ENCODE data around the gene PTPRG. TPM values are rescaled to one million over a fixed set of nuclear protein-coding genes. Genes with fewer than 3 reads are reported as not detected.

Gene PTPRG
- total RNA-seq, 2 experiments from 2014 or later: 0.10 TPM; not detected in 1

DNA sequence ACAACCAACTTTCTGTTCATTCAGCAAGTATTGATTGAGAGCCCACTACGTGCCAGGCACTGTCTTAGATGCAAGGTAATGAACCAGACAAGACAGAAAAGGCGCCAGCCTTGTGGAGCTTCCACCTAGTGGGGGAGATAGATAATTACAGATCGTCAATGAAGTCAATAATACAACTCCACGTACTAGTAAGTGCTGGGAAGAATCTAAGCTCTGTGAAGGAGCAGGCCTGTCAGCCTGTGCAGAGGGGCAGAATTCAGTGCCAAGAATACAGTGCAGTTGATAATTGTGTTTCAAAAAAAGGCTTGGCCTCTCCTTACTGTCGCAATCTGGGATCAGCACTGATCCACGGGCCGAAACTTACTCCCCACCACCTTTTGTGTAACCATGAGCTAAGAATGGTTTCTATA is 625.7 kb downstream of the PTPRG start:
- ChIA-PET CTCF (interaction anchor here (0.6 to 4.3 kb wide), 6 partner anchors 10 to 1371 kb away, joined by 3 to 34 read pairs (median 4); no protein-coding TSS in a partner anchor), POLR2A (no interaction called here)
- intact Hi-C loops (cut with micrococcal nuclease): loop anchor here (10.0 kb wide), 1 partner anchor 802 kb away; no protein-coding TSS in a partner anchor
- peaks cover 4% of the 10 kb centered on the region for H3K4me1 Mint-ChIP-seq (ENCODE audit: low read depth)
- H3K4me3 Mint-ChIP-seq: no peak overlapping the region
- no peak overlapping the region for H3K27ac Mint-ChIP-seq
- peaks cover 5% of the 10 kb centered on the region for H3K27me3 Mint-ChIP-seq
- DNase-seq: no peak
- no peaks in the 10 kb centered on the region for H3K36me3 Mint-ChIP-seq
- no peaks in the 10 kb centered on the region for H3K9me3 Mint-ChIP-seq

DNA sequence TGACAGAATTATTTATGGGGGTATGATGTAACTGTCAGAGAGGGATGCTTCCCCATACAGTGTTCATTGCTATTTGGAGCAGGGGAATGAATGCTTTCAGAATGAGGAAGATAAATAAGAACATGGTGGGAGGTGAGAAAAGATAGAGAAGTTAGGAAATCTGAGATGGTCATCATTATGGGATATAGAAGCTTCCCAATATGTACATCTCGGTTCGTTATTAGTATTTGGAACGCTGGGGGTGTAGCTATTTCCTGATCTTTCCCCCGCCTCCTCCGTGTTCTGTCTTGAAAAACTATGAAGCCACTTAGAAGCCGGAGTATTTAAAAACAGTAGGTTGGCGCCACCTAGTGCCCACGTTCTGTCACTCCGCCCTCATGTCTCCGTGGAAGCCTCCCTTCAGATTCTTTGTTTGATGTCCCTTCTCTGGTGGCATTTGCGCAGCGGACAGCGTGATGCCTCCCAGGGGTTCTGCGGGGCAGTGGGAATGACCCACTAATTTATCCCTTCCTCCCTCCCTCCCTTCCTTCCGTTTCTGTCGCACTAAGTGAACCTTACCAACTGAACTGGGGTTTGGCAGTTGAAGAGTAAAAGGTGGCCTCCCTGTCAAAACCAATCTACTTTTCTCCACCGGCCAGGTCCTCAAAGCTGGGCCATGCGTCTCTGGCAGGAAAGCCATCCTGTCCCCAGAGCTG is 627.5 kb downstream of the PTPRG start:
- Mint-ChIP-seq H3K4me3 (no peak overlapping the region), H3K9me3 (no peaks in the 10 kb centered on the region), H3K36me3 (no peaks in the 10 kb centered on the region), H3K4me1 (ENCODE audit: low read depth) (peaks cover 4% of the 10 kb centered on the region), H3K27me3 (peaks cover 5% of the 10 kb centered on the region), H3K27ac (no peak overlapping the region)
- peak; percentile 73 for DNase-seq
- CTCF ChIA-PET: interaction anchor here (0.7 to 4.3 kb wide), 10 partner anchors 8 to 807 kb away, joined by 3 to 34 read pairs (median 4); no protein-coding TSS in a partner anchor
- POLR2A ChIA-PET: no interaction called here
- intact Hi-C loops (cut with micrococcal nuclease): loop anchor here (10.0 kb wide), 1 partner anchor 804 kb away; no protein-coding TSS in a partner anchor

DNA sequence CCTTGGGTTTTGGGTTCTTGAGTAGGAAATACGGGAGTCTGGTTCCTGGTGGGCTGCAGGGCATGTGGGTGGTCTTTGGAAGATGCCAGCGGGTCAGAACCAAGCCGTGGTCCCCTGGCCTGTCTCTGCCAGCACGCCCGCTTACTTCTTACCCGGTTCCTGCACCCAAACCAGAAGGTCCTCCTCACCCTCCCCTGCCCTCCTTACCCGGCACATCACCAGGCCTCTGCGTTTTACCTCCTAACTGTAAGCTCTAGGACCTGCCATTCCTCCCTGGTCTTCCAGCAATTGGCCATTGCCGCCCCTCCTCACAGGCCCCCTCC is 628.0 kb downstream of the PTPRG start:
- Mint-ChIP-seq H3K27ac (no peak overlapping the region), H3K4me1 (ENCODE audit: low read depth) (peaks cover 4% of the 10 kb centered on the region), H3K36me3 (no peaks in the 10 kb centered on the region), H3K27me3 (peaks cover 4% of the 10 kb centered on the region), H3K9me3 (no peaks in the 10 kb centered on the region), H3K4me3 (no peak overlapping the region)
- ChIA-PET CTCF (interaction anchor here (1.0 to 4.3 kb wide), 5 partner anchors 9 to 807 kb away, joined by 3 to 34 read pairs (median 7); no protein-coding TSS in a partner anchor), POLR2A (no interaction called here)
- no peak for DNase-seq
- intact Hi-C loops (cut with micrococcal nuclease): loop anchor here (10.0 kb wide), 1 partner anchor 805 kb away; no protein-coding TSS in a partner anchor

DNA sequence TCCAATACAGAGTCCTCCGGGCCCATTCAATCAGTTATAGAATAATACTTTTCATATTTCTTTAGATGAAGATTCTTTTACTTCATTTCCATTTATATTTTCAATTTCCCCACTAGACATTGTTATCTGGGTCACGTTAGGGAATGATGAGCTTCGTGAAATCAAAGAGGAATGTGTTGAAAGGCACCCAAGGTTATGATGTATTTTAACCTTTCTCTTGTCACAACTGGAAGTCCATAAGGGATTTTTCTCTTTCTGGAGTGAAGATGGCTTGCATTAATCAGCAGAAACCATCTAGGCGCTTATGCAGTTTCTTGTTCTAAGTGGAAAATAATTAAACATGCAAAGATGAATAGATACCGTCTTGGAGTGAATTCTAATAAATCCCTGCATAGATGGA is 631.5 kb downstream of the PTPRG start:
- ChIA-PET CTCF (interaction anchor here (0.6 kb wide), 1 partner anchor 20 kb away, joined by 3 read pairs; no protein-coding TSS in a partner anchor), POLR2A (no interaction called here)
- H3K27ac Mint-ChIP-seq: no peak overlapping the region
- H3K4me1 Mint-ChIP-seq (ENCODE audit: low read depth): peaks cover 4% of the 10 kb centered on the region
- intact Hi-C loops (cut with micrococcal nuclease): no loop called here
- H3K9me3 Mint-ChIP-seq: no peaks in the 10 kb centered on the region
- no peak for DNase-seq
- no peak overlapping the region for H3K4me3 Mint-ChIP-seq
- no peaks in the 10 kb centered on the region for H3K36me3 Mint-ChIP-seq
- H3K27me3 Mint-ChIP-seq: no peaks in the 10 kb centered on the region

DNA sequence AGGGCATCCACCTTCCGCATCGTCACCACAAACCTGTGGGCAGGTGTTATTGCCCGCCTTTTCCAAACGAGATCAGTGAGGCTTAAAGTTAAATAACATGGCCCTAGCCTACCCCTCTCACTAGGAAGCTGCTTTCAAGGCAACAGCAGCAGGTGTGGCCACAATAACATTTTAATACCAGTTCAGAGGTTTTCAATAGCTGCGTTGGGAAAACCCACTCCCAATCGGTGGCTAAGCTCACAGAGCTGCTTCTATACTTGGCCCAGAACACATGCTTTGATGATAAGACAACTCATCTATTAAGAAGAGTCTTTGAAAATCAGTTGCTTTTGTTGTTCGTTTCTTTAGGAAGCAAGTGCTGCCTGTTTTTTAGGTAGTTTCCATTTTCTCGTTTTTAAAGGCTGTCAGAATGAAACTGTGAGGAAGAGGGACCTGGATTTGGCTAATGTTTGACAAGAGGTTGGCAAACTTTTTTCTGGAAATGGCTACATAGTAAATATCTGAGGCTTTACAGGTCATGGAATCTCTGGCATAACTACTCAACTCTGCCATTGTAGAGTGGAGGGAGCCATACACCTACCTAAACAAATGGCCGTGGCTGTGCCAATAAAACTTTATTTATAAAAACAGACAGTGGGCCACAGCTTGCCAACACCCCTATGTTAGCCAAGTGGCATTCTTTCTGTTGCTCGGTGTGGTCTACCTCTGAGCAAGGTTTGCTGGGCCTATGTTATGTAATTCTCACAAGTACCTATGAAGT is 632.4 kb downstream of the PTPRG start:
- Mint-ChIP-seq H3K36me3 (no peaks in the 10 kb centered on the region), H3K4me3 (no peak overlapping the region), H3K27me3 (no peaks in the 10 kb centered on the region), H3K4me1 (ENCODE audit: low read depth) (peaks cover 2% of the 10 kb centered on the region), H3K27ac (no peak overlapping the region), H3K9me3 (no peaks in the 10 kb centered on the region)
- DNase-seq: no peak
- POLR2A ChIA-PET: no interaction called here
- intact Hi-C loops (cut with micrococcal nuclease): no loop called here
- CTCF ChIA-PET: interaction anchor here (0.6 kb wide), 1 partner anchor 343 kb away, joined by 3 read pairs; no protein-coding TSS in a partner anchor

DNA sequence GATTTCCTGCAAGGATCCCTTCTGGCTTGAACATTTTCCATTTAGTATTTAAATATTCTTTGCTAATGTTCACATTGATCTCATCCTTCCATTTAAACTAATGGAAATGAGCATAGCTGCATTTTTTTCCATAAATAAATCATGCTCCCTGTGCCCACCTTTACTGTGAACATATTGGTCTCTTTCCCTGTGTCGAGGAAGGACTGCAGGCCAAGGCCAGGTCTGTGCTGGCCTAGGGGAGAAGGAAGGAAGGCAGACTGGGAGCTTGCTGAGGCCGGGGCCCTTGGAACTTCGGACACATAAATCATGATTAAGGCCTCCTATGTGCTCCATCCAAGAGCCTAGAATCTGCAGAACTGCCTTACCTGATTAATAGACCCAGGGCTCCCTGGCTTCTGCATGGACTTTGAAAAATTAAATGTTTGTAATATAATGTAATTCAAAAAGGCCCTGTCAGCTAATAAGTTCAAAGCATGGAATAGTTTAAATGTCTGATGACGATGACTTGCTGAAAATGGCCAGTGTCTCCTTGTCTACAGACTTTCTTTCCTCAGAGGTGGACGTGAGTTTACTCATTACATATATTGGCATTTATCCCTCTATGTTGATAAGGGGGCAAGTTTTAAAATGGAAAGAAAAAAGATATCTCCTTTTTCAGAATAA is 636.1 kb downstream of the PTPRG start:
- Mint-ChIP-seq H3K27me3 (peaks cover 2% of the 10 kb centered on the region), H3K4me3 (no peak overlapping the region), H3K9me3 (no peaks in the 10 kb centered on the region), H3K4me1 (ENCODE audit: low read depth) (no peaks in the 10 kb centered on the region), H3K36me3 (no peaks in the 10 kb centered on the region), H3K27ac (no peak overlapping the region)
- intact Hi-C loops (cut with micrococcal nuclease): no loop called here
- POLR2A ChIA-PET: no interaction called here
- DNase-seq: no peak
- CTCF ChIA-PET: interaction anchor here (5.2 kb wide), 1 partner anchor 9 kb away, joined by 34 read pairs; no protein-coding TSS in a partner anchor

DNA sequence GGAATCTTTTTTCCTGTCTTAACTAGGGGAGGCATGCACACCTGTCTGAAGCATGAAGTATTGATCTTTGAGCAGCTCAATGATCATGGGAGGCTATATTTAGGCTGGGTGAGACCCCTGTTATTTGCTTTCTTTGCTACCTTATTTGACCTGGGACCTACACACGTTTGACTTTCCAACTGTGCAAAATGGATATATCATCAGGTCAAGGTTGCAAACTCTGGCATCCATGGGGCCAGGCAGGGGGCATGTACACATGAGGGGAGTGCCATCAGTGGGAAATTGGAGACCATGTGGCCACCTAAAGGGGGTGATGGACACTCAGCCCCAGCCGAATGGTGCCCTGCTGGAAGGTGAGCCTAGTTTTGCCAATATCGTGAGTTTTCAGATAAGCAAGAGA is 637.8 kb downstream of the PTPRG start:
- intact Hi-C loops (cut with micrococcal nuclease): no loop called here
- Mint-ChIP-seq H3K4me1 (ENCODE audit: low read depth) (no peaks in the 10 kb centered on the region), H3K27me3 (peaks cover 2% of the 10 kb centered on the region), H3K9me3 (no peaks in the 10 kb centered on the region), H3K36me3 (no peaks in the 10 kb centered on the region), H3K4me3 (no peak overlapping the region), H3K27ac (no peak overlapping the region)
- ChIA-PET CTCF (interaction anchor here (0.6 to 5.2 kb wide), 3 partner anchors 11 to 626 kb away, joined by 3 to 34 read pairs (median 3); no protein-coding TSS in a partner anchor), POLR2A (no interaction called here)
- DNase-seq: no peak

DNA sequence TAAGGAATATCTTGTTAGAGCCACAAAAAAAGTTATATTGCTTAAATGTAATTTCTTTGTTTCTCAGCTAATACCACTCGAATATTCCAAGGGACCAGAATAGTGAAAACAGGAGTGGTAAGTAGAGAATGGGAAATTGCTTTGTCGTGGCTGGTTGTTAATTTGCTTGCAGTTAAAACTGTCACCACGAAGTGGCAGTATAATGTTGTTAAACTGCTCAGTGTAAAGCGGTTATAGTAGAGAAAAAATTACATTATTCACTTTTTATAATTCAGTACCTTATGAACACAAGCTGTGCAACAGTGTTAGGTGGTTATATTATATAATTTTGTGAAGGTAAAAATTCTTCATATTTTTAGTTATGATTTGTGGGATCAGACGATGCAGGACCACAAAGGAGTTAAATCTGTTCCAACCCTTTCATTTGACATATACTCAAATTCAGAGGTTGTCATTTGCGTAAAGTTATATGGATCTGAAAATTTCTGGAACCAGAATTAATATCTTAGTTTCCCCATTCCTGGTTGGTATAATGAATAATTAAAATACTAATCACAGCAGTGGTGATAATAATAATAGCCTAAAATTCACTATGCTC is 640.2 kb downstream of the PTPRG start:
- no peak for DNase-seq
- no peak overlapping the region for H3K4me3 Mint-ChIP-seq
- CTCF ChIA-PET: interaction anchor here (0.6 to 5.2 kb wide), 7 partner anchors 10 to 356 kb away, joined by 3 to 34 read pairs (median 4); no protein-coding TSS in a partner anchor
- no peaks in the 10 kb centered on the region for H3K36me3 Mint-ChIP-seq
- no peaks in the 10 kb centered on the region for H3K9me3 Mint-ChIP-seq
- intact Hi-C loops (cut with micrococcal nuclease): loop anchor here (5.0 to 10.0 kb wide), 2 partner anchors 356 to 1613 kb away; partner anchors contain the start of gene C3orf49
- H3K27ac Mint-ChIP-seq: no peak overlapping the region
- peaks cover 2% of the 10 kb centered on the region for H3K27me3 Mint-ChIP-seq
- H3K4me1 Mint-ChIP-seq (ENCODE audit: low read depth): no peaks in the 10 kb centered on the region
- POLR2A ChIA-PET: no interaction called here

DNA sequence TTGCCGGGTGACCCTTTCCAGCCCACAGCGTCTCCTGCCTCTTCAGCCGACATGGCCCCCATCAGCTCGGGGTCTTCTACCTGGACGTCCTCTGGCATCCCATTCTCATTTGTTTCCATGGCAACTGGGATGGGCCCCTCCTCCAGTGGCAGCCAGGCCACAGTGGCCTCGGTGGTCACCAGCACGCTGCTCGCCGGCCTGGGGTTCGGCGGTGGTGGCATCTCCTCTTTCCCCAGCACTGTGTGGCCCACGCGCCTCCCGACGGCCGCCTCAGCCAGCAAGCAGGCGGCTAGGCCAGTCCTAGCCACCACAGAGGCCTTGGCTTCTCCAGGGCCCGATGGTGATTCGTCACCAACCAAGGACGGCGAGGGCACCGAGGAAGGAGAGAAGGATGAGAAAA is 641.8 kb downstream of the PTPRG start:
- CTCF ChIA-PET: interaction anchor here (1.6 kb wide), 1 partner anchor 20 kb away, joined by 4 read pairs; no protein-coding TSS in a partner anchor

DNA sequence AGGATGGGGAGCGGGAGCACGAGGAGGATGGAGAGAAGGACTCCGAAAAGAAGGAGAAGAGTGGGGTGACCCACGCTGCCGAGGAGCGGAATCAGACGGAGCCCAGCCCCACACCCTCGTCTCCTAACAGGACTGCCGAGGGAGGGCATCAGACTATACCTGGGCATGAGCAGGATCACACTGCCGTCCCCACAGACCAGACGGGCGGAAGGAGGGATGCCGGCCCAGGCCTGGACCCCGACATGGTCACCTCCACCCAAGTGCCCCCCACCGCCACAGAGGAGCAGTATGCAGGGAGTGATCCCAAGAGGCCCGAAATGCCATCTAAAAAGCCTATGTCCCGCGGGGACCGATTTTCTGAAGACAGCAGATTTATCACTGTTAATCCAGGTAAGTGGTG is 642.2 kb downstream of the PTPRG start:
- ChIA-PET CTCF (no interaction called here), POLR2A (no interaction called here)
- DNase-seq: no peak
- Mint-ChIP-seq H3K4me1 (ENCODE audit: low read depth) (no peaks in the 10 kb centered on the region), H3K27me3 (peaks cover 2% of the 10 kb centered on the region), H3K27ac (no peak overlapping the region), H3K4me3 (no peak overlapping the region), H3K9me3 (no peaks in the 10 kb centered on the region), H3K36me3 (no peaks in the 10 kb centered on the region)
- intact Hi-C loops (cut with micrococcal nuclease): loop anchor here (5.0 to 10.0 kb wide), 2 partner anchors 354 to 1611 kb away; partner anchors contain the start of gene C3orf49

More for the DNA sequence above, 641.8 kb downstream of the PTPRG start:
- Mint-ChIP-seq H3K4me1 (ENCODE audit: low read depth) (no peaks in the 10 kb centered on the region), H3K27ac (no peak overlapping the region), H3K9me3 (no peaks in the 10 kb centered on the region), H3K4me3 (no peak overlapping the region), H3K27me3 (peaks cover 2% of the 10 kb centered on the region), H3K36me3 (no peaks in the 10 kb centered on the region)
- POLR2A ChIA-PET: no interaction called here
- intact Hi-C loops (cut with micrococcal nuclease): loop anchor here (5.0 to 10.0 kb wide), 2 partner anchors 354 to 1612 kb away; partner anchors contain the start of gene C3orf49
- no peak for DNase-seq

DNA sequence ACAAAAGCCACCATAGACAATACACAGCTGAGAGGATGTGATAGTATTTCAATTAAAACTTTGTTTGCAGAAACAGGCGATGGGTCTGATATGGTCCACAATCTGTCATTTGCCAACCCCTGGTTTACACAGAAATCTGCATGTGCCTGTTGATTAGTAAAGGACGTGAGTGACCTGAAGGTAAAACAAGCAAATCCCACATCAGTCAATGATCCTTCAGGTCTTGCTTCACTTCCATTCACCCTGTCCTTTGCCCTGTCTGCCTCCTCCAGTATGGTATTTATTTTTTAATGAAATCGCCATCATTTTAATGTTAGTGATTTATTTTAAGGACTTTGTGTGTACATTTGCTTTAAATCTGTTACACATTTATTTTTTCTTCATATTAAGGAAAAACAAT is 645.8 kb downstream of the PTPRG start:
- no peak overlapping the region for H3K27ac Mint-ChIP-seq
- intact Hi-C loops (cut with micrococcal nuclease): loop anchor here (10.0 kb wide), 1 partner anchor 1608 kb away; the partner anchor contains the start of gene C3orf49
- no peak overlapping the region for H3K4me3 Mint-ChIP-seq
- ChIA-PET POLR2A (no interaction called here), CTCF (no interaction called here)
- DNase-seq: no peak
- no peaks in the 10 kb centered on the region for H3K4me1 Mint-ChIP-seq (ENCODE audit: low read depth)
- no peaks in the 10 kb centered on the region for H3K27me3 Mint-ChIP-seq
- H3K36me3 Mint-ChIP-seq: no peaks in the 10 kb centered on the region
- H3K9me3 Mint-ChIP-seq: no peaks in the 10 kb centered on the region

Measured in activated CD4-positive, alpha-beta memory T cell treated with anti-CD3 and anti-CD28 coated beads for 36 hours (primary cell).